H9 (cell line): ENCODE data around the gene CHURC1. TPM values are rescaled to one million over a fixed set of nuclear protein-coding genes. Genes with fewer than 3 reads are reported as not detected.

Source experiments
- DNase-seq: peaks from one replicate; pipeline ENCODE4 v3.0.0-alpha.2; 2017
- H2AFZ ChIP-seq: one replicate; pipeline ENCODE4 v1.6.1; 2013; ENCODE audit warnings: mild to moderate bottlenecking, low read length, control low read depth, moderate library complexity
- H2AK5ac ChIP-seq: 2 replicates; pipeline ENCODE4 v1.6.1; 2013; ENCODE audit warnings: low read length, control low read depth, mixed read lengths; ENCODE audit not compliant: insufficient read length
- H2BK120ac ChIP-seq: one replicate; pipeline ENCODE4 v1.6.1; 2013; ENCODE audit warnings: low read depth, mild to moderate bottlenecking, low read length, control low read depth, inconsistent platforms; ENCODE audit not compliant: poor library complexity, severe bottlenecking
- H2BK12ac ChIP-seq: 2 replicates; pipeline ENCODE4 v1.6.1; 2013; ENCODE audit warnings: low read length, control low read depth, mixed read lengths, low read depth; ENCODE audit not compliant: insufficient read length
- H2BK15ac ChIP-seq: 2 replicates; pipeline ENCODE4 v1.6.1; 2013; ENCODE audit warnings: low read depth, low read length, control low read depth
- H2BK20ac ChIP-seq: one replicate; pipeline ENCODE4 v1.6.1; 2013; ENCODE audit warnings: low read depth, mild to moderate bottlenecking, low read length, control low read depth, inconsistent platforms; ENCODE audit not compliant: poor library complexity, severe bottlenecking
- H2BK5ac ChIP-seq: 2 replicates; pipeline ENCODE4 v1.6.1; 2013; ENCODE audit warnings: low read length, control low read depth, mixed read lengths; ENCODE audit not compliant: insufficient read length
- H3K14ac ChIP-seq: 2 replicates; pipeline ENCODE4 v1.6.1; 2013; ENCODE audit warnings: low read length, control low read depth; ENCODE audit not compliant: insufficient read depth
- H3K18ac ChIP-seq: 2 replicates; pipeline ENCODE4 v1.6.1; 2013; ENCODE audit warnings: low read depth, mild to moderate bottlenecking, mixed read lengths, low read length, control low read depth; ENCODE audit not compliant: insufficient read length
- H3K23ac ChIP-seq: 2 replicates; pipeline ENCODE4 v1.6.1; 2013; ENCODE audit warnings: low read length, control low read depth, mixed read lengths, low read depth; ENCODE audit not compliant: insufficient read length
- H3K23me2 ChIP-seq: 2 replicates; pipeline ENCODE4 v1.6.1; 2013; ENCODE audit warnings: low read depth, mild to moderate bottlenecking, mixed read lengths, low read length, control low read depth; ENCODE audit not compliant: insufficient read length, poor library complexity, severe bottlenecking
- H3K27ac ChIP-seq: 2 replicates; pipeline ENCODE4 v1.5.1; 2013; ENCODE audit warnings: low read length, control low read depth, mixed read lengths, low read depth; ENCODE audit not compliant: insufficient read length
- H3K27me3 ChIP-seq: 2 replicates; pipeline ENCODE4 v1.6.1; 2013; ENCODE audit warnings: low read length, control low read depth, inconsistent platforms; ENCODE audit not compliant: insufficient read depth
- H3K4ac ChIP-seq: 2 replicates; pipeline ENCODE4 v1.6.1; 2013; ENCODE audit warnings: low read depth, mild to moderate bottlenecking, control low read depth, inconsistent platforms, low read length, moderate library complexity
- H3K4me1 ChIP-seq: 2 replicates; pipeline ENCODE4 v1.6.1; 2013; ENCODE audit warnings: low read length, control low read depth, inconsistent platforms; ENCODE audit not compliant: insufficient read depth
- H3K4me2 ChIP-seq: 2 replicates; pipeline ENCODE4 v1.6.1; 2013; ENCODE audit warnings: low read length, control low read depth, mixed read lengths; ENCODE audit not compliant: insufficient read length, insufficient read depth
- H3K56ac ChIP-seq: 2 replicates; pipeline ENCODE4 v1.6.1; 2013; ENCODE audit warnings: low read depth, mild to moderate bottlenecking, mixed read lengths, low read length, control low read depth; ENCODE audit not compliant: insufficient read length
- H3K79me1 ChIP-seq: 2 replicates; pipeline ENCODE4 v1.6.1; 2013; ENCODE audit warnings: low read depth, mild to moderate bottlenecking, moderate library complexity, low read length, control low read depth, inconsistent platforms; ENCODE audit not compliant: insufficient read depth, poor library complexity, severe bottlenecking
- H3K79me2 ChIP-seq: 2 replicates; pipeline ENCODE4 v1.6.1; 2013; ENCODE audit warnings: low read length, control low read depth, inconsistent platforms; ENCODE audit not compliant: insufficient read depth
- H3K9ac ChIP-seq: 2 replicates; pipeline ENCODE4 v1.6.1; 2013; ENCODE audit warnings: low read length, control low read depth, mixed read lengths; ENCODE audit not compliant: insufficient read length; ENCODE audit errors: extremely low read depth
- H3K9me3 ChIP-seq: one replicate; pipeline ENCODE4 v1.6.1; 2013; ENCODE audit warnings: low read depth, low read length, inconsistent platforms; ENCODE audit not compliant: control insufficient read depth
- H3T11ph ChIP-seq: one replicate; pipeline ENCODE4 v1.6.1; 2013; ENCODE audit warnings: mild to moderate bottlenecking, low read length, control low read depth, inconsistent platforms
- H4K20me1 ChIP-seq: one replicate; pipeline ENCODE4 v1.6.1; 2013; ENCODE audit not compliant: control insufficient read depth, insufficient read length, insufficient read depth
- H4K5ac ChIP-seq: 2 replicates; pipeline ENCODE4 v1.6.1; 2013; ENCODE audit warnings: low read depth, mild to moderate bottlenecking, mixed read lengths, low read length, control low read depth; ENCODE audit not compliant: insufficient read length
- H4K8ac ChIP-seq: replicated peaks from 2 replicates; pipeline ENCODE4 v1.6.1; 2013; ENCODE audit warnings: low read length, control low read depth, mixed read lengths, low read depth; ENCODE audit not compliant: insufficient read length
- H4K91ac ChIP-seq: 2 replicates; pipeline ENCODE4 v1.6.1; 2013; ENCODE audit warnings: low read depth, mild to moderate bottlenecking, moderate library complexity, mixed read lengths, low read length, control low read depth; ENCODE audit not compliant: insufficient read length
- H3K27ac Mint-ChIP-seq, 3 experiments: 2 replicates in 2 of 3; 3 replicates in 1 of 3; pipeline ENCODE4 v1.8.0; 2020 to 2021; ENCODE audit warnings: mixed read lengths in 3 of 3, mild to moderate bottlenecking in 1 of 3, moderate library complexity in 1 of 3
- H3K27me3 Mint-ChIP-seq: 2 replicates; pipeline ENCODE4 v1.8.0; 2021; ENCODE audit warnings: low read depth, mild to moderate bottlenecking, moderate library complexity, mixed read lengths
- H3K36me3 Mint-ChIP-seq, 3 experiments: 2 replicates in 2 of 3; 3 replicates in 1 of 3; pipeline ENCODE4 v1.8.0; 2020 to 2021; ENCODE audit warnings: low read depth in 3 of 3, mixed read lengths in 3 of 3; ENCODE audit not compliant: insufficient read depth in 1 of 3
- H3K4me1 Mint-ChIP-seq, 2 experiments: 2 replicates each; pipeline ENCODE4 v1.8.0; 2020; ENCODE audit warnings: mixed read lengths in 2 of 2
- H3K4me3 Mint-ChIP-seq, 2 experiments: 2 replicates in 1 of 2; 3 replicates in 1 of 2; pipeline ENCODE4 v1.8.0; 2020 to 2021; ENCODE audit warnings: mild to moderate bottlenecking in 2 of 2, mixed read lengths in 2 of 2, moderate library complexity in 1 of 2
- H3K9me3 Mint-ChIP-seq, 2 experiments: 2 replicates in 1 of 2; 3 replicates in 1 of 2; pipeline ENCODE4 v1.8.0; 2020; ENCODE audit warnings: mild to moderate bottlenecking in 2 of 2, mixed read lengths in 2 of 2, moderate library complexity in 1 of 2
- CTCF ChIP-seq: fragments of 200-600 bp; sonication (generic); conservative IDR thresholded peaks from 3 replicates; pipeline ENCODE4 v1.8.0; 2021; ENCODE audit warnings: antibody characterized with exemption, mild to moderate bottlenecking
- WGBS: extraction: QIAGEN DNeasy Blood & Tissue Kit; methylation state at CpG from one replicate; pipeline ENCODE4 v1.1.7; 2013; ENCODE audit warnings: missing lambda C conversion rate, low lambda C conversion rate, mixed read lengths; ENCODE audit not compliant: insufficient read length; ENCODE audit errors: extremely low coverage; 5-methylcytosine and 5-hydroxymethylcytosine counted together
- total RNA-seq: library from RNA; stranded (reverse); gene quantifications from 2 replicates; pipeline ENCODE4 v1.2.1, GENCODE V29; 2021

The CHURC1 gene
- total RNA-seq, 1 experiment from 2014 or later: 58.7 TPM

- H3K4ac ChIP-seq: no peak overlapping the region
- H3K4me1 Mint-ChIP-seq: peaks cover 11 to 12% of the 10 kb centered on the region in 2 experiments
- H3K79me1 ChIP-seq: peaks cover 4% of the 10 kb centered on the region
- 0 out of 2 replicates have a peak, but pooled peaks cover 3% of the 10 kb centered on the region for H3K4me1 ChIP-seq
- H3K23ac ChIP-seq: no peak overlapping the region
- H3K79me2 ChIP-seq: peaks cover 6% of the 10 kb centered on the region; the same call in 1 of the 2 replicates
- H3T11ph ChIP-seq: no peak overlapping the region
- no peak overlapping the region for H3K18ac ChIP-seq
- no peak overlapping the region for H3K14ac ChIP-seq
- H3K23me2 ChIP-seq: peaks cover 6% of the 10 kb centered on the region
- H3K27me3 Mint-ChIP-seq: no peaks in the 10 kb centered on the region
- no peak overlapping the region for H2AFZ ChIP-seq
- H3K36me3 Mint-ChIP-seq: no peaks in the 10 kb centered on the region; a peak in 1 of 7 replicates
- no peak overlapping the region for H2BK20ac ChIP-seq
- no peak overlapping the region for H2BK15ac ChIP-seq
- no CpG with 5 or more reads among the region's 3 CpGs for WGBS
- no peak overlapping the region for H3K27ac Mint-ChIP-seq
- no peaks in the 10 kb centered on the region for H3K27me3 ChIP-seq
- H3K4me2 ChIP-seq: no peak overlapping the region
- H2BK5ac ChIP-seq: no peak overlapping the region
- no peak overlapping the region for H3K27ac ChIP-seq
- H2BK12ac ChIP-seq: no peak overlapping the region
- no peaks in the 10 kb centered on the region for H3K9me3 ChIP-seq
- DNase-seq: no peak
- H2BK120ac ChIP-seq: no peak overlapping the region
- TF ChIP-seq CTCF: peak; percentile 81
- H3K56ac ChIP-seq: no peak overlapping the region
- no peak overlapping the region for H3K9ac ChIP-seq
- H4K5ac ChIP-seq: no peak overlapping the region
- no peak overlapping the region for H4K8ac ChIP-seq
- H3K9me3 Mint-ChIP-seq: no peaks in the 10 kb centered on the region; a peak in 1 of 5 replicates
- H2AK5ac ChIP-seq: no peak overlapping the region
- H4K20me1 ChIP-seq: no peaks in the 10 kb centered on the region
- no peak overlapping the region for H4K91ac ChIP-seq
- H3K4me3 Mint-ChIP-seq: no peak overlapping the region
These were observed 3.3 kb upstream of the CHURC1 start for GRCh38 chr14:64910847-64911495.
